A549 (cell line): Measurements from ENCODE around the gene CMKLR1. TPM values are rescaled to one million over a fixed set of nuclear protein-coding genes. Genes with fewer than 3 reads are reported as not detected.

ENCODE experiments used
- ATAC-seq, 2 experiments: fragments of 200-7000 bp in 1 of 2; fragments of >200 bp in 1 of 2; cut with Nextera tagmentation in 1 of 2; cut with Tn5 transposase in 1 of 2; 3 replicates each; pipeline versions ENCODE4 v1.8.0 to v1.9.1; 2018 to 2020; ENCODE audit warnings: mild to moderate bottlenecking in 1 of 2, moderate library complexity in 1 of 2
- CTCF ChIA-PET: fragments of 300-600 bp; sonication (Branson Sonifier 250); formaldehyde crosslinking; extraction: SDS; loops from one replicate; lab custom pipeline; 2021; ENCODE audit warnings: antibody characterized with exemption, inconsistent platforms; lab: Yijun Ruan, JAX
- POLR2A ChIA-PET: fragments of 350-600 bp; formaldehyde crosslinking; extraction: SDS; loops from one replicate; lab custom pipeline; 2021; ENCODE audit warnings: antibody characterized with exemption, inconsistent platforms; lab: Yijun Ruan, JAX
- DNase-seq, 2 experiments: peaks; one replicate each; pipeline versions ENCODE4 v3.0.0 to v3.0.0-alpha.2; 2011 to 2016; ENCODE audit warnings: low read depth in 1 of 2, low spot score in 1 of 2
- FAIRE-seq: peaks from 2 replicates; lab custom pipeline; 2011; peaks lifted over from hg19 to GRCh38; lab: Jason Lieb, UNC
- H3K27ac ChIP-seq, 2 experiments: fragments of >200 bp; sonication (Bioruptor Twin); formaldehyde crosslinking; 3 replicates each; pipeline ENCODE4 v1.5.1; 2016 to 2017
- H3K4me1 ChIP-seq: fragments of >200 bp; sonication (Bioruptor Twin); formaldehyde crosslinking; 3 replicates; pipeline ENCODE4 v1.6.1; 2016
- H3K4me2 ChIP-seq: fragments of >200 bp; sonication (Bioruptor Twin); formaldehyde crosslinking; 3 replicates; pipeline ENCODE4 v1.6.1; 2016
- H3K4me3 ChIP-seq: fragments of >200 bp; sonication (Bioruptor Twin); formaldehyde crosslinking; 3 replicates; pipeline ENCODE4 v1.5.1; 2016
- H3K9me3 ChIP-seq: fragments of >200 bp; sonication (Bioruptor Twin); formaldehyde crosslinking; 3 replicates; pipeline ENCODE4 v1.6.1; 2016
- BHLHE40 ChIP-seq: IDR thresholded peaks from 2 replicates; pipeline ENCODE4 v1.6.1; 2012; ENCODE audit warnings: low read depth, low read length, inconsistent platforms
- CBX2 ChIP-seq: fragments of 200-600 bp; sonication (generic); IDR thresholded peaks from 2 replicates; pipeline ENCODE4 v1.6.1; 2016; ENCODE audit warnings: low read depth, mild to moderate bottlenecking, borderline replicate concordance
- CBX8 ChIP-seq: fragments of 200-600 bp; sonication (generic); IDR thresholded peaks from 2 replicates; pipeline ENCODE4 v1.6.1; 2016
- EP300 ChIP-seq, 2 experiments: fragments of >200 bp; sonication (Bioruptor Twin); formaldehyde crosslinking; IDR thresholded peaks; 2 replicates in 1 of 2; 3 replicates in 1 of 2; pipeline ENCODE4 v1.6.1; 2016 to 2017
- ESRRA ChIP-seq: fragments of 150-350 bp; IDR thresholded peaks from 2 replicates; pipeline ENCODE4 v1.6.1; 2014; ENCODE audit warnings: mild to moderate bottlenecking, low read length, borderline replicate concordance
- FOSB ChIP-seq: fragments of 250-450 bp; sonication (Bioruptor Pico); IDR thresholded peaks from 2 replicates; pipeline ENCODE4 v1.5.0; 2020; ENCODE audit warnings: mild to moderate bottlenecking, moderate library complexity
- HEYL ChIP-seq: fragments of 250-450 bp; sonication (Bioruptor Pico); IDR thresholded peaks from 2 replicates; pipeline ENCODE4 v1.8.0; 2021; ENCODE audit warnings: mild to moderate bottlenecking, moderate library complexity
- HOXA7 ChIP-seq: fragments of 250-450 bp; sonication (Bioruptor Pico); IDR thresholded peaks from 2 replicates; pipeline ENCODE4 v1.5.0; 2020; ENCODE audit warnings: mild to moderate bottlenecking, moderate library complexity
- HOXB13 ChIP-seq: fragments of 250-450 bp; sonication (Bioruptor Pico); IDR thresholded peaks from 2 replicates; pipeline ENCODE4 v1.5.0; 2020; ENCODE audit warnings: low read depth, mild to moderate bottlenecking, moderate library complexity
- KDM1A ChIP-seq: fragments of 200-600 bp; sonication (generic); IDR thresholded peaks from 2 replicates; pipeline ENCODE4 v1.6.1; 2016; ENCODE audit warnings: low read depth, mild to moderate bottlenecking
- MYC ChIP-seq: IDR thresholded peaks from 2 replicates; pipeline ENCODE4 v1.6.1; 2012; ENCODE audit warnings: mild to moderate bottlenecking, inconsistent platforms, low read length, improper control_type of control experiment, borderline replicate concordance
- NFE2L2 ChIP-seq: fragments of 150-350 bp; conservative IDR thresholded peaks from 2 replicates; pipeline ENCODE4 v1.6.1; 2014; ENCODE audit warnings: low read length
- NPAS2 ChIP-seq: fragments of 250-450 bp; sonication (Bioruptor Pico); IDR thresholded peaks from 2 replicates; pipeline ENCODE4 v1.8.0; 2022; ENCODE audit warnings: mild to moderate bottlenecking, moderate library complexity, borderline replicate concordance
- PHF8 ChIP-seq: fragments of 200-600 bp; sonication (generic); IDR thresholded peaks from 2 replicates; pipeline ENCODE4 v1.6.1; 2016; ENCODE audit warnings: low read depth, mild to moderate bottlenecking, antibody characterized with exemption, moderate library complexity, borderline replicate concordance
- POLR2A ChIP-seq: IDR thresholded peaks from 2 replicates; pipeline ENCODE4 v1.6.1; 2012; ENCODE audit warnings: mild to moderate bottlenecking, low read length
- RARB ChIP-seq: fragments of 250-450 bp; sonication (Bioruptor Pico); IDR thresholded peaks from 2 replicates; pipeline ENCODE4 v1.8.0; 2021; ENCODE audit warnings: mild to moderate bottlenecking, moderate library complexity
- RNF2 ChIP-seq: fragments of 200-600 bp; sonication (generic); IDR thresholded peaks from 2 replicates; pipeline ENCODE4 v1.6.1; 2016; ENCODE audit warnings: low read depth, mild to moderate bottlenecking, antibody characterized with exemption, moderate library complexity, borderline replicate concordance
- ZC3H11A ChIP-seq: fragments of 450-650 bp; IDR thresholded peaks from 2 replicates; pipeline ENCODE4 v1.6.1; 2014; ENCODE audit warnings: antibody characterized with exemption, mild to moderate bottlenecking
- ZFP36 ChIP-seq: fragments of 450-650 bp; IDR thresholded peaks from 2 replicates; pipeline ENCODE4 v1.6.1; 2014; ENCODE audit warnings: borderline replicate concordance; ENCODE audit not compliant: partially characterized antibody
- ZNF302 ChIP-seq: fragments of 250-450 bp; sonication (Bioruptor Pico); IDR thresholded peaks from 2 replicates; pipeline ENCODE4 v1.9.0; 2021; ENCODE audit warnings: inconsistent platforms, mild to moderate bottlenecking, moderate library complexity
- ZSCAN20 ChIP-seq: fragments of 250-450 bp; sonication (Bioruptor Pico); IDR thresholded peaks from 2 replicates; pipeline ENCODE4 v1.8.0; 2022; ENCODE audit warnings: mild to moderate bottlenecking, moderate library complexity
- WGBS: methylation state at CpG from one replicate; pipeline ENCODE4 v1.1.6; 2017; ENCODE audit errors: missing lambda C conversion rate; 5-methylcytosine and 5-hydroxymethylcytosine counted together
- polyA plus RNA-seq, 4 experiments: library from polyadenylated mRNA; depleted of rRNA in 3 of 4; stranded (reverse); fragments of >200 nt; fragmentation: RNase III in 1 of 4; extraction: RNeasy Plus Mini Kit Qiagen cat#74134 plus additional on column Dnase treatment in 1 of 4; gene quantifications; 2 replicates in 3 of 4; 3 replicates in 1 of 4; pipeline ENCODE4 v1.2.3, GENCODE V29; 2011 to 2017
- TF ChIP-seq, protein P1 (sequence below): fragments of 250-450 bp; sonication (Bioruptor Pico); IDR thresholded peaks from 2 replicates; pipeline ENCODE4 v1.5.0; 2021; ENCODE audit warnings: mild to moderate bottlenecking, moderate library complexity, borderline replicate concordance
- TF ChIP-seq, protein P2 (sequence below): IDR thresholded peaks from 2 replicates; pipeline ENCODE4 v1.6.1; 2012
- TF ChIP-seq, protein P3 (sequence below): fragments of >200 bp; sonication (Bioruptor Twin); formaldehyde crosslinking; IDR thresholded peaks from 3 replicates; pipeline ENCODE4 v1.6.1; 2016
- TF ChIP-seq, protein P4 (sequence below): fragments of 150-350 bp; IDR thresholded peaks from 2 replicates; pipeline ENCODE4 v1.6.1; 2014; ENCODE audit warnings: low read depth, mild to moderate bottlenecking, low read length
- TF ChIP-seq, protein P5 (sequence below): fragments of 250-450 bp; sonication (Bioruptor Pico); IDR thresholded peaks from 2 replicates; pipeline ENCODE4 v1.5.0; 2020; ENCODE audit warnings: low read depth, mild to moderate bottlenecking, moderate library complexity

CMKLR1 gene
- polyA plus RNA-seq, 2 of the 4 experiments (the other 2 are of a cell fraction), result not detected

DNA sequence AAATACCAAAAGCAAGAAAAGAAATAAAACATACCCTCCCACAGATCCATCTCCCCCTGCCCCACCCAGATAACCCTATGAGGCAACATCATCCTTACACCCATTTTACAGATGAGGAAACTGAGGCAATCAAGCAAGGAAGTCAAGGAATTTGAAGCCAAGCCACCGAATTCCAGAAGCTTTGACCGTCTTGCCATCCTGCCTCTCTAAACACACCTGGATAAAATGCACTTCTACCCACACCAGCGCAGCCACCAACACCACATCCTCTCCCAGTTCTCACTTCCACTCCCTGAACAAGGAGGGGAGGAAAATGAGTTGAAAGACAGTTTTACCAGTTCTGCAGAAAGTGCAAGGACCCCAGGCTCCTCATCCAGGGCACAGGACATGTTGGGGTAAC, 13.6 kb downstream of the CMKLR1 start:
- no peak overlapping the region for H3K4me2 ChIP-seq

DNA sequence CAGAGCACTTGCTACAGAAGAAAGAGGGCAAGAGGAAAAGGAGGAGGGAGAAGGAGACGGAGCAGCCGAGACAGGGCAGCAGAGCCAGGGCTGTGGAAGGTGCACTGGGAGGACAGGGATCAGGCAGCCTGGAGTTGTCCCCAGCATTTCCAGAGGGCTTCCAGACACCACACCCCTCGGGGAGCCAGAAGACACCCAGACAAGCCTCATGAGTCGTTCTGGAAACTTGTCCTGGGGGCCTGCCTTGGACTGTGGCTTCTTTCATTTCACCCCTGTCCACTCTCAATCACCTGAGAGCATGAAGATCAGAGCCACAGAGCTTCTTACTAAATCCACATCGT, 14.1 kb downstream of the CMKLR1 start:
- Histone ChIP-seq H3K27ac (no peak overlapping the region), H3K4me1 (no peaks in the 10 kb centered on the region), H3K4me2 (no peak overlapping the region), H3K4me3 (no peak overlapping the region), H3K9me3 (no peaks in the 10 kb centered on the region)
- no peak for ATAC-seq
- WGBS, result 3% methylated on average over 5 of the region's 5 CpGs
- TF ChIP-seq NPAS2 (CRISPR knock-in tag), result no peak
- TF ChIP-seq ZFP36, result no peak
- TF ChIP-seq, protein P1, sequence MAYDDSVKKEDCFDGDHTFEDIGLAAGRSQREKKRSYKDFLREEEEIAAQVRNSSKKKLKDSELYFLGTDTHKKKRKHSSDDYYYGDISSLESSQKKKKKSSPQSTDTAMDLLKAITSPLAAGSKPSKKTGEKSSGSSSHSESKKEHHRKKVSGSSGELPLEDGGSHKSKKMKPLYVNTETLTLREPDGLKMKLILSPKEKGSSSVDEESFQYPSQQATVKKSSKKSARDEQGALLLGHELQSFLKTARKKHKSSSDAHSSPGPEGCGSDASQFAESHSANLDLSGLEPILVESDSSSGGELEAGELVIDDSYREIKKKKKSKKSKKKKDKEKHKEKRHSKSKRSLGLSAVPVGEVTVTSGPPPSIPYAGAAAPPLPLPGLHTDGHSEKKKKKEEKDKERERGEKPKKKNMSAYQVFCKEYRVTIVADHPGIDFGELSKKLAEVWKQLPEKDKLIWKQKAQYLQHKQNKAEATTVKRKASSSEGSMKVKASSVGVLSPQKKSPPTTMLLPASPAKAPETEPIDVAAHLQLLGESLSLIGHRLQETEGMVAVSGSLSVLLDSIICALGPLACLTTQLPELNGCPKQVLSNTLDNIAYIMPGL (CRISPR knock-in tag), result no peak
- TF ChIP-seq CBX2, result no peak
- no peak for TF ChIP-seq BHLHE40
- TF ChIP-seq POLR2A, result no peak
- TF ChIP-seq, protein P2, sequence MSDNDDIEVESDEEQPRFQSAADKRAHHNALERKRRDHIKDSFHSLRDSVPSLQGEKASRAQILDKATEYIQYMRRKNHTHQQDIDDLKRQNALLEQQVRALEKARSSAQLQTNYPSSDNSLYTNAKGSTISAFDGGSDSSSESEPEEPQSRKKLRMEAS, result no peak
- TF ChIP-seq, protein P3, sequence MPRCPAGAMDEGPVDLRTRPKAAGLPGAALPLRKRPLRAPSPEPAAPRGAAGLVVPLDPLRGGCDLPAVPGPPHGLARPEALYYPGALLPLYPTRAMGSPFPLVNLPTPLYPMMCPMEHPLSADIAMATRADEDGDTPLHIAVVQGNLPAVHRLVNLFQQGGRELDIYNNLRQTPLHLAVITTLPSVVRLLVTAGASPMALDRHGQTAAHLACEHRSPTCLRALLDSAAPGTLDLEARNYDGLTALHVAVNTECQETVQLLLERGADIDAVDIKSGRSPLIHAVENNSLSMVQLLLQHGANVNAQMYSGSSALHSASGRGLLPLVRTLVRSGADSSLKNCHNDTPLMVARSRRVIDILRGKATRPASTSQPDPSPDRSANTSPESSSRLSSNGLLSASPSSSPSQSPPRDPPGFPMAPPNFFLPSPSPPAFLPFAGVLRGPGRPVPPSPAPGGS, result no peak
- no peak for TF ChIP-seq RNF2
- no peak for FAIRE-seq
- ChIA-PET POLR2A (no interaction called here), CTCF (interaction anchor here (0.8 kb wide), 1 partner anchor 10 kb away, joined by 4 read pairs; no protein-coding TSS in a partner anchor)
- DNase-seq, result no peak

More for the DNA sequence above, 13.6 kb downstream of the CMKLR1 start:
- no peak for TF ChIP-seq FOSB (CRISPR knock-in tag)
- TF ChIP-seq, all 56 proteins: peak for 0
- WGBS, result 7% methylated on average over 3 of the region's 3 CpGs
- Histone ChIP-seq H3K4me1 (no peaks in the 10 kb centered on the region), H3K4me3 (no peak overlapping the region), H3K27ac (no peak overlapping the region), H3K9me3 (no peaks in the 10 kb centered on the region)
- DNase-seq (no peak), ATAC-seq (no peak), FAIRE-seq (no peak)
- ChIA-PET CTCF (no interaction called here), POLR2A (no interaction called here)

DNA sequence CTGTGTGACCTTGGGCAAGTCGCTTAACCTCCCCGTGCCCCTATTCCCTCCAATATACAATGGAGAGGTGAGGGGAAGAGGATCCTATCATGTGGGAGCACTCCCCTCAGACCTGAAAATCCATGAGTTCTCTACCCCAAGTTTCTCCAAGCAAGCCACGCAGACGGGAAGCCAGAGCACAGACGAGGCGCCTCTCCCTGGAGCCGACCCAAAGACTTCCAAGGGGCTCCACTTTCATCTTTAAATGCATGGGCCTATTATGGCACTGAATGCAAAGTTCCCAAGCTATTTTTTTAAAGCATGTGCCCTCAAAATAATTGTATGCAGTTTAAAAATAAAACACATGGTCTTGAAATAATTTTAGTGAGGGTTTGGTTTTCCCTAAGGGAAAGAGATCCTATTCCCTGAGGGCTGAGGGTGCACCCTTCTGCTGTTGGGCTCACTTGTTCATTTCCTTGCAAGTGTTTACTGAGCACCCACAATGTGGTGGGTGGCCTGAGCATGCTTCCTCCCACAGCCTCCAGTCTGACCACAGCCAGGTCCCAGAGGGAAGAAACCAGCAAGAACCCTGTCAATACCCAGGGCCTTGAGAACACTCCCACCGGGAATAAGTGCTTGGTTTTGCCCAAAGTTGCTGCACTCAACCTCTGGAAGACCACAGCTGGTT, 14.6 kb downstream of the CMKLR1 start:
- no peaks in the 10 kb centered on the region for H3K4me1 ChIP-seq
- H3K4me3 ChIP-seq, result no peak overlapping the region
- TF ChIP-seq CBX8 (no peak), HOXB13 (CRISPR knock-in tag) (no peak), HOXA7 (CRISPR knock-in tag) (no peak), ZC3H11A (no peak), BHLHE40 (no peak), ZSCAN20 (CRISPR knock-in tag) (no peak), EP300 (IDR thresholded peaks at IDR 0.05) (no peak), HEYL (CRISPR knock-in tag) (no peak), ZFP36 (no peak), ZNF302 (CRISPR knock-in tag) (no peak), KDM1A (no peak), RARB (CRISPR knock-in tag) (no peak), ESRRA (no peak), NFE2L2 (no peak), MYC (no peak), PHF8 (no peak)
- TF ChIP-seq, protein P4, sequence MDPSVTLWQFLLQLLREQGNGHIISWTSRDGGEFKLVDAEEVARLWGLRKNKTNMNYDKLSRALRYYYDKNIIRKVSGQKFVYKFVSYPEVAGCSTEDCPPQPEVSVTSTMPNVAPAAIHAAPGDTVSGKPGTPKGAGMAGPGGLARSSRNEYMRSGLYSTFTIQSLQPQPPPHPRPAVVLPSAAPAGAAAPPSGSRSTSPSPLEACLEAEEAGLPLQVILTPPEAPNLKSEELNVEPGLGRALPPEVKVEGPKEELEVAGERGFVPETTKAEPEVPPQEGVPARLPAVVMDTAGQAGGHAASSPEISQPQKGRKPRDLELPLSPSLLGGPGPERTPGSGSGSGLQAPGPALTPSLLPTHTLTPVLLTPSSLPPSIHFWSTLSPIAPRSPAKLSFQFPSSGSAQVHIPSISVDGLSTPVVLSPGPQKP, result no peak
- TF ChIP-seq, protein P5, sequence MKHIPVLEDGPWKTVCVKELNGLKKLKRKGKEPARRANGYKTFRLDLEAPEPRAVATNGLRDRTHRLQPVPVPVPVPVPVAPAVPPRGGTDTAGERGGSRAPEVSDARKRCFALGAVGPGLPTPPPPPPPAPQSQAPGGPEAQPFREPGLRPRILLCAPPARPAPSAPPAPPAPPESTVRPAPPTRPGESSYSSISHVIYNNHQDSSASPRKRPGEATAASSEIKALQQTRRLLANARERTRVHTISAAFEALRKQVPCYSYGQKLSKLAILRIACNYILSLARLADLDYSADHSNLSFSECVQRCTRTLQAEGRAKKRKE (CRISPR knock-in tag), result no peak
- 28% methylated on average over 8 of the region's 8 CpGs for WGBS
- H3K27ac ChIP-seq, result no peak overlapping the region
- ChIA-PET CTCF (interaction anchor here (0.6 to 0.8 kb wide), 2 partner anchors 11 kb away, joined by 3 to 4 read pairs; no protein-coding TSS in a partner anchor), POLR2A (no interaction called here)
- ATAC-seq, result no peak
- no peak overlapping the region for H3K4me2 ChIP-seq
- no peaks in the 10 kb centered on the region for H3K9me3 ChIP-seq
- FAIRE-seq, result no peak
- DNase-seq, result no peak
